HG02870 (cell line): ENCODE data around the gene ZNF417.
"Not testable (repeated sequence)": the region's sequence is repeated elsewhere in the genome, so short reads cannot be mapped to it uniquely, and the experiment has no call there.

ENCODE experiments used
- ATAC-seq: cut with Tn5 transposase; IDR thresholded peaks from one replicate; pipeline ENCODE4 v1.9.1; 2021; ENCODE audit warnings: mild to moderate bottlenecking, moderate library complexity; ENCODE audit not compliant: unreplicated experiment

ZNF417 gene

GRCh38 chr19:57916168-57916995, at the start of gene ZNF417:
ZNF417 (minus strand) TSS chr19:57916592; CDS start chr19:57916411, 181 bp downstream.
- ATAC-seq, result peak; percentile 99

- ATAC-seq, result no peak
Measured at GRCh38 chr19:57964761-57965160, 48.4 kb upstream of the ZNF417 start.

GRCh38 chr19:57961785-57962184, 45.4 kb upstream of the ZNF417 start:
- no peak for ATAC-seq

- ATAC-seq, result no peak
Measured at GRCh38 chr19:57954996-57955395, 38.6 kb upstream of the ZNF417 start.

- ATAC-seq, result no peak
Measured at GRCh38 chr19:57949702-57950101, 33.3 kb upstream of the ZNF417 start.

DNA sequence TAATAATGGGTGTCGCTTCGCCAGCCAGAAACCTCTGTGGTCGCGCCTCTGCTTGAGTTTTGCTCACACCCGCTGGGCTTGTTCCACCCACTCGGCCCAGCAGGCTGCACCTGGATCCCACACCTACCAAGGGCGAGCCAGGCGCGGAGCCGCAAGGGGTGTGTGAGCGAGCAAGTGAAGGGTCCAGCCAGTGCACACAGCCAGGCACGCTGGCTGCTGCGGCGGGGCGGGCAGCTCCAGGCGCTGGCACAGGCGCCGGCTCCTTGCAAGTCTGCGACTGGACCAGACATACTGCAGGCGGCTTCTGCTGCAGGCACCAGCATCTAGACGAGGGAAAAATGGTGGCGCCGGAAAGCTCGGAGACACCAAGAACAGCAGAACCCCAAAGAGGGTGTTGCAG, 32.9 kb upstream of the ZNF417 start:
- ATAC-seq, result no peak

DNA sequence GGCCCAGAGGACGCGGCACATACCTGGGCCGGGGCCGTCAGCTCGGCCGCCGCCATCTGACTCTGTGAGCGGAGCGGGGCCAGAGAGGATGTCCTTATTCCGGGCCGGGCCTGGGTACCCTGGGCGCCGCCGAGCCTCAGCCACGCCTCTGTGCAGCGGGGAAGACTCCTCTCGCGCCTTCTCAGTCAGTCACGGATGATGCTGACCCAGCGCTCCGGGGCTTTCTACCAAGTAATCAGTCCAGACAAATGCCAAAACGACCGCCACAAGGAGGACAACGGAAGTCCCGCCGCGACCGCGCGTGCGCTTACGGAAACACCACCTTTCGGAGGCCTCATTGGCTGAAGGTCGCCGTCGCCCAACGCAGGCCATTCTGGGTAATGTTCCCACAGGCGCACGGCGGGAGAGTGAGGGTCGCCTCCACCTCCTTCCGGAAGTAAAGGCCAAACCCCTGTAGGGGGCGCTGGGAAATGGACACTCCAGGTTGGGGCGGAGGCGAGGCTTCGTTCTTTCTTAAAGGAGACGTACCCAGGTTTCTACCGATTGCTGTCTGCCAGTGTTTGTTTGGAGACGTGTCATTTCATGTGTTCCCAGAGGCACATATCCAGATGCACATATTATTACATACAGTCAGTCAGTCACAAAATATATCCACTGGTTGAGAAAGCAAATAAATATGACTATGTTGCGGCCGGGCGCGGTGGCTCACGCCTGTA, 31.2 kb upstream of the ZNF417 start, which contains the start of gene ZNF256:
Gene ZNF256, minus strand, starts transcription at position 288 of the 716 bp plus-strand sequence. Its CDS starts 232 bp downstream, at position 56.
- ATAC-seq, result peak; percentile 94

GRCh38 chr19:57947088-57947418, 30.7 kb upstream of the ZNF417 start:
- ATAC-seq, result no peak

GRCh38 chr19:57946316-57946715, 29.9 kb upstream of the ZNF417 start:
- no peak for ATAC-seq

GRCh38 chr19:57941593-57941992, 25.2 kb upstream of the ZNF417 start:
- ATAC-seq, result no peak

GRCh38 chr19:57935731-57936130, 19.3 kb upstream of the ZNF417 start:
- no peak for ATAC-seq

DNA sequence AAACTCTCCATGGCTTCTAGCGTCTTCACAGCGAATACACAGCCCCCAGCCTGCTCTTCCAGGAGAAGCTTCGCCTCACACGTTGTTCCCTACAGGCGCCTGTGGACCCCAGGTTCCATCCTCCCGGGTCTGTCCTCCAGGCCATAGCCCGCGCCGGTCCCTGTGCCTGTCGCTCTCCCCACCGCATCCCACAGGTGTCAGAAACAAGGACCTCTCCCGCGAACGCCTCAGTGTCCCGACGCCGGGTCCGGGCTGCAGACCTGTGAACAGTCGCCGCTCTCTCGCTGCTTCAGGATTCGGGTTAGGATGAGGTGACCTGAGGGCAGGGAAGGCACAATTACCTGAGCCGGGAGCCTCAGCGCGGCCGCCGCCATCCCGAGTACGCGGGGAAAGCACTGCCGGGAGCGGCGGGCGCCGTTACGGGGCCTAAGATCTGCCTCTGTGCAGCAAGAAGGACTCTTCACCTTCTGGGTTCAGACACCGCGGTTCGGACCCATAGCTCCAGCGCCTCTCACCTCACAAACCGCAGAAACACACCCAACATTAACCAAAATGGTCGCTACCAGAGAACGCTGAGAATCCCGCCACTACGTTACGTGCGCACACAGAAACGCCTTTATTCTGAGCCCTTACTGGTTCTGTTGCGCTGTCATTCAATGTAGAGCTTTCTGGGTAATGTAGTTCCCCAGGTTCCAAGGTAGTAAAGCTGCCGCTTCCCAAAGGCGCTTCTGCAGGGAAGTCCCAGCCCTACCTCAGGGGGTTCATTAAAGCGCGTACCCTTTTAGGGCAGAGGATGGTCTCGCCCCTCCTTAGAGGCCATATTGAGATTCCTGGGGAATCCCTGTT, 18.7 kb upstream of the ZNF417 start, which contains the start of gene ZNF418:
Gene ZNF418, minus strand, starts transcription at position 583 of the 846 bp plus-strand sequence. CDS start 1,580 bp downstream, outside the sequence.
- no peak for ATAC-seq

- ATAC-seq, result no peak
Measured at GRCh38 chr19:57927587-57927986, 11.2 kb upstream of the ZNF417 start.

DNA sequence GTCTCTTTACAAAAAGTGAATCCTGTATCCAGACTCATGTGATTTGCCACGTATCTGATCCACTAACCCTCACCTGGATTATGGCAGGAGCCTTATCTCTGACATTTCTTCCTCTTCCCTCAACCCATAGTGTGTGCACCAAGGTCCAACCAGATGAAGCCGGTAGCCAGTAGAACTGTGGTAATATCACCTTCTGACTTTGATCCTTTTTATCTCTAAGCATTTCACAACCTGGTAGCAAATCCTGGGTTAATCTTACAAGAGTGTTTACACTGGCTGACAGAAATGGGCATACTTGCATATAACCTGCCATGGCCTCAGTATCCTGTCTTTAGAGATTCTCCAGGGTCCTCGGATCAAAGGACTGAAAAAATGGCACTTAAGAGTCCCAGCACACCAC, 1.9 kb downstream of the ZNF417 start:
- ATAC-seq, result no peak

- no peak for ATAC-seq
Measured at GRCh38 chr19:57907394-57907793, 9.0 kb downstream of the ZNF417 start.

- no peak for ATAC-seq
Measured at GRCh38 chr19:57905258-57905657, 11.1 kb downstream of the ZNF417 start.

GRCh38 chr19:57903618-57904184, 12.7 kb downstream of the ZNF417 start:
- no peak for ATAC-seq

DNA sequence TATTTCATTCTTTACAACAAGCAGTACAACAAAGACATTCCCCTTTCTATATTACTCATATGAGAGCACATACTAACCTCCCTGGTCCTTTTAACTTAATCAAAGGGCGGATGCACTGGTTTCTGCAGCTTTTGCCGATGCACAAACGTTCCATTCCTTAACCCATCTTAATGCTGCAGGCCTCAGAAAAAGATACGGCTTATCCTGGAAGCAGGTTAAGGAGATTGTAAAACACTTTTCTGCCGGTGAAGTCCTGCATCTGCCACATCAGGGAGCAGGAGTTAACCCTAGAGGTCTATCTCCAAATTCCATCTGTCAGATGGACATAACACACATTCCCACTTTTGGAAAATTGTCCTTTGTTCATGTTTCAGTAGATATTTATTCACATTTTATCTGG, 16.1 kb downstream of the ZNF417 start:
- no peak for ATAC-seq

DNA sequence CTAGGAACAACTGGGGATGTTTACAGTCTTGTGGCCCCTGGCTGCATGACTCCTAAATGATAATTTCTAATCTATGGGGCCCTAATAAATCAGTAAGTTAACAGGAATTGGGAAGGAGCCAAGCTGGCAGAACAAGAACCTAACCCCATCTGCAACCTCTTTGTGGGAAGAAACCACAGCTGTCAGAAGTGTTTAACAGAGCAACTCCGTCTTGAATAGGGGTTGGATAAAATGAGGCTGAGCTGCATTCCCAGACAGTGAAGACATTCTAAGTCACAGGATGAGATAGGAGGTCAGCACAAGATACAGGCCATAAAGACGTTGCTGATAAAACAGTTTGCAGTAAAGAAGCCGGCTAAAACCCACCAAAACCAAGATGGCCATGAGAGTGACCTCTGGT, 25.7 kb downstream of the ZNF417 start:
- ATAC-seq, result not testable (repeated sequence)

- ATAC-seq, result peak; percentile 71
Measured at GRCh38 chr19:57888560-57889231, 27.7 kb downstream of the ZNF417 start, which contains the start of gene ZNF814. ZNF814 (minus strand) TSS chr19:57889037; CDS start chr19:57888802, 235 bp downstream.
